ENCODE data around the gene PPP2R5E.

PPP2R5E gene

DNA sequence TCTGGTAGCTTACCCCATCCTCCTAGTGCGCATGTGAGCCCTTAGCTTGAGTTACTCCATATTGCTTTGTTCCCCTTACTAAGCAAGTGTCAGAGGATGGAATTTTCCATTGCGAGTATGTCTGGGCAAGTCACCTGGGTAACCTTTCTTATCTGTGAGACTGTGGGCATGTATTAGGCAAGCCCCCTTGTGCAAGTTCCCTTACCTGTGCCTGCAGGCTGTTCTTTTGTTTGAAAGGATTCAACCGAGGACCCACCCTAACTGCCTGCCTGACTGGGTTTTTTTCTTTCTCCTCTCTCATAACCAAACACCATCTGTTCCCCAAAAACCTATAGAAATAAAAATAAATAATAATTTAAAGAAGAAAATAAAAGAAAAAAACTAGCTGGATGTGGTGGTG, 22.3 kb upstream of the PPP2R5E start:
- TF ChIP-seq SIN3A (IDR thresholded peaks at IDR 0.05; ENCODE audit: borderline replicate concordance, insufficient read depth, low read length) (no peak), POLR2AphosphoS5 (IDR thresholded peaks at IDR 0.05; ENCODE audit: low read depth, low read length) (no peak), TAF1 (IDR thresholded peaks at IDR 0.05; ENCODE audit: borderline replicate concordance, insufficient read depth, low read length) (no peak), FOXP2 (optimal IDR thresholded peaks at IDR 0.05; ENCODE audit: borderline replicate concordance, extremely low read depth, extremely low read length, insufficient read depth) (no peak)
- TF ChIP-seq, protein P1, sequence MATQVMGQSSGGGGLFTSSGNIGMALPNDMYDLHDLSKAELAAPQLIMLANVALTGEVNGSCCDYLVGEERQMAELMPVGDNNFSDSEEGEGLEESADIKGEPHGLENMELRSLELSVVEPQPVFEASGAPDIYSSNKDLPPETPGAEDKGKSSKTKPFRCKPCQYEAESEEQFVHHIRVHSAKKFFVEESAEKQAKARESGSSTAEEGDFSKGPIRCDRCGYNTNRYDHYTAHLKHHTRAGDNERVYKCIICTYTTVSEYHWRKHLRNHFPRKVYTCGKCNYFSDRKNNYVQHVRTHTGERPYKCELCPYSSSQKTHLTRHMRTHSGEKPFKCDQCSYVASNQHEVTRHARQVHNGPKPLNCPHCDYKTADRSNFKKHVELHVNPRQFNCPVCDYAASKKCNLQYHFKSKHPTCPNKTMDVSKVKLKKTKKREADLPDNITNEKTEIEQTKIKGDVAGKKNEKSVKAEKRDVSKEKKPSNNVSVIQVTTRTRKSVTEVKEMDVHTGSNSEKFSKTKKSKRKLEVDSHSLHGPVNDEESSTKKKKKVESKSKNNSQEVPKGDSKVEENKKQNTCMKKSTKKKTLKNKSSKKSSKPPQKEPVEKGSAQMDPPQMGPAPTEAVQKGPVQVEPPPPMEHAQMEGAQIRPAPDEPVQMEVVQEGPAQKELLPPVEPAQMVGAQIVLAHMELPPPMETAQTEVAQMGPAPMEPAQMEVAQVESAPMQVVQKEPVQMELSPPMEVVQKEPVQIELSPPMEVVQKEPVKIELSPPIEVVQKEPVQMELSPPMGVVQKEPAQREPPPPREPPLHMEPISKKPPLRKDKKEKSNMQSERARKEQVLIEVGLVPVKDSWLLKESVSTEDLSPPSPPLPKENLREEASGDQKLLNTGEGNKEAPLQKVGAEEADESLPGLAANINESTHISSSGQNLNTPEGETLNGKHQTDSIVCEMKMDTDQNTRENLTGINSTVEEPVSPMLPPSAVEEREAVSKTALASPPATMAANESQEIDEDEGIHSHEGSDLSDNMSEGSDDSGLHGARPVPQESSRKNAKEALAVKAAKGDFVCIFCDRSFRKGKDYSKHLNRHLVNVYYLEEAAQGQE (IDR thresholded peaks at IDR 0.05; ENCODE audit: insufficient read depth in 1 of 2, low read depth in 2 of 2, low read length in 2 of 2): no peak

DNA sequence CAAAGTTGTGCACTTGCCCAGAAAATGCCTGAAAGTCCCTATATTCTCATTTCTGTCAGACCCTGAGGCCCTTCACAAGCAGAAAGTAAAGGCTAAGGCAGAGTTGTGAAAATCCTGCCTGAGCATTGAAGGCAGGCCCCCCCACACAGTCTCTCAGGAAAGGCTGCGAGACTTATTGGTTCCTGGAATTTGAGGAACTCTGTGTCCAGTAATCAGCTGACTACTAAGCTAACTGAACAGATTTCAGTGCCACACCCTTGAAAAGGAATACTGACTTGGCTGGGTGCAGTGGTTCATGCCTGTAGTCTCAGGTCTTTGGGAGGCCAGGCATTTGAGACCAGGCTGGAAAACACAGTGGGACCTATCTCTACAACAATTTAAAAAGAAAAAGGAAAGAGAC, 21.1 kb upstream of the PPP2R5E start:
- TF ChIP-seq TAF1 (IDR thresholded peaks at IDR 0.05; ENCODE audit: borderline replicate concordance, insufficient read depth, low read length): no peak
- TF ChIP-seq FOXP2 (optimal IDR thresholded peaks at IDR 0.05; ENCODE audit: borderline replicate concordance, extremely low read depth, extremely low read length, insufficient read depth): no peak

DNA sequence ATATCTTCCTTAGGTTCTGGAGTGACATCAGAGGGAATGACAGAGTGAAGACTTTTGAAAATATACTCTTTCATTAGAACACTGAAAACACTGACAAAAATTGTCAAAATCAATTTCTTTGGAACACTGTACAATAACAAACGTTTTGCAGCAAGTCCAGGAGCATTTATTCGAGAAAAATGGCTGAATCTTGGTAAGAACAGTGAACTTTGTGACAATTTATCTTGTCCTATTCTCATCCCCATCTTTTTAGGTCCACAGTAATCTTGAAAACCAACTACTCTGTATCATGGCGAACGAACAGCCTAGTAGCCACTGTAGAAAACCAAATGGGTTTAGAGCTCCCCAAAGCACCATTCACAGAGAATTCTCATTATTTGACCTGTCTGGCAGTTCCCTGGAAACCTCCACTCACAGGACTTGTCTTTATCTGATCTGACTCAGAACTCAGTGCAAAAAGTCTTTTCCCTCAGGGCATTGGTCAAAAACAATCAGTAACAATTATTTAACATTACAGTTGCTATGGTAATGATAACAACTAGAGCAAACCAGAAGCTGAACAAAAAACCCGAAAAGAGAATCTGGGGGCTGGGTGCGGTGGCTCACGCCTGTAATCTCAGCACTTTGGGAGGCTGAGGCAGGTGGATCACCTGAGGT, 20.3 kb upstream of the PPP2R5E start:
- TF ChIP-seq POLR2AphosphoS5 (IDR thresholded peaks at IDR 0.05; ENCODE audit: low read depth, low read length) (no peak), TAF1 (IDR thresholded peaks at IDR 0.05; ENCODE audit: borderline replicate concordance, insufficient read depth, low read length) (no peak), FOXP2 (optimal IDR thresholded peaks at IDR 0.05; ENCODE audit: borderline replicate concordance, extremely low read depth, extremely low read length, insufficient read depth) (no peak), SIN3A (IDR thresholded peaks at IDR 0.05; ENCODE audit: borderline replicate concordance, insufficient read depth, low read length) (no peak)
- TF ChIP-seq, protein P1 (IDR thresholded peaks at IDR 0.05; ENCODE audit: insufficient read depth in 1 of 2, low read depth in 2 of 2, low read length in 2 of 2): no peak

DNA sequence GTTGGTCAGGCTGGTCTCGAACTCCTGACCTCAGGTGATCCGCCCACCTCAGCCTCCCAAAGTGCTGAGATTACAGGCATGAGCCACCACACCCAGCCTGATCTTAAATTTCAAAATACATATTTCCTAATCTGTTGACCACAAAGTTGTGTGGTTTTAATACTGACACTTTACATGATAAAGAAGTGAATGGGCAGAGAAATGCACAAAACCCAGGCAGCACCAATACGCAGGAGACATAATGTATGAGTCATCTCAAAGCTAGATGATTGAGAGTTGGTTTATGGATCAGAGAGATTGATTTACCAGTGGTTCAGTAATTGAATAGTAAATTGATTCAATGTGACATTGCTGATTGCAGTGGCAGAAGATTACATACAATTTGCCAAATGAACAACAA, 19.2 kb upstream of the PPP2R5E start:
- no peak for TF ChIP-seq TAF1 (IDR thresholded peaks at IDR 0.05; ENCODE audit: borderline replicate concordance, insufficient read depth, low read length)
- no peak for TF ChIP-seq FOXP2 (optimal IDR thresholded peaks at IDR 0.05; ENCODE audit: borderline replicate concordance, extremely low read depth, extremely low read length, insufficient read depth)
- no peak for TF ChIP-seq POLR2AphosphoS5 (IDR thresholded peaks at IDR 0.05; ENCODE audit: low read depth, low read length)
- TF ChIP-seq, protein P1 (IDR thresholded peaks at IDR 0.05; ENCODE audit: insufficient read depth in 1 of 2, low read depth in 2 of 2, low read length in 2 of 2): no peak
- TF ChIP-seq SIN3A (IDR thresholded peaks at IDR 0.05; ENCODE audit: borderline replicate concordance, insufficient read depth, low read length): no peak

DNA sequence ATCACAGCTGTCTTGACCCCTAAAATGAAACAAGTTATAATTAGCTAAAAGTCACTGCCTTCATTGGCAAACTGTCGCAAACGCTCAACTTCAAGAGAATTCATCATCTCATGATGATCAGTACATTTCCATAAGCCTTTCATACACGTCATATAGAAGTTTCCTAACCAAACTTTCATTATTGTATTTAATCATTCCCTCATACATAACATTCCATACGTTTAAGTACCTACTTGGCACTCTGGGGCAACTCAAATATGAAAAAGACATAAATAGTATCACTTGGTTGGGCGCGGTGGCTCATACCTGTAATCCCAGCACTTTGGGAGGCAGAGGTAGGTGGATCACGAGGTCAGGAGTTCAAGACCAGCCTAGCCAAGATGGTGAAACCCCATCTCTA, 12.4 kb upstream of the PPP2R5E start:
- TF ChIP-seq FOXP2 (optimal IDR thresholded peaks at IDR 0.05; ENCODE audit: borderline replicate concordance, extremely low read depth, extremely low read length, insufficient read depth) (no peak), TAF1 (IDR thresholded peaks at IDR 0.05; ENCODE audit: borderline replicate concordance, insufficient read depth, low read length) (no peak), SIN3A (IDR thresholded peaks at IDR 0.05; ENCODE audit: borderline replicate concordance, insufficient read depth, low read length) (no peak), POLR2AphosphoS5 (IDR thresholded peaks at IDR 0.05; ENCODE audit: low read depth, low read length) (no peak)
- TF ChIP-seq, protein P1 (IDR thresholded peaks at IDR 0.05; ENCODE audit: insufficient read depth in 1 of 2, low read depth in 2 of 2, low read length in 2 of 2): no peak
